22Rv1 (cell line): Measurements from ENCODE around the gene SFT2D1.

Experiments used
- CTCF ChIP-seq: fragments of 450-650 bp; IDR thresholded peaks from 2 replicates; pipeline ENCODE4 v1.5.1; 2017; ENCODE audit warnings: mild to moderate bottlenecking
- ZFX ChIP-seq: fragments of 450-650 bp; IDR thresholded peaks from 2 replicates; pipeline ENCODE4 v1.6.1; 2017; ENCODE audit warnings: antibody characterized with exemption, borderline replicate concordance

- TF ChIP-seq CTCF (no peak), ZFX (no peak)
Observed at GRCh38 chr6:166271376-166271765, 71.0 kb downstream of the SFT2D1 start.
